Mesothelial cell of epicardium (in vitro differentiated cells): ENCODE measurements around the gene FNBP1. TPM values are rescaled to one million over a fixed set of nuclear protein-coding genes. Genes with fewer than 3 reads are reported as not detected.

ENCODE experiments used
- DNase-seq, 2 experiments: peaks; one replicate each; pipeline ENCODE4 v3.0.0; 2021; ENCODE audit warnings: low spot score in 2 of 2; ENCODE audit not compliant: unreplicated experiment in 2 of 2
- H3K27ac Mint-ChIP-seq: 2 replicates; pipeline ENCODE4 v1.8.0; 2021; ENCODE audit warnings: mixed read lengths
- H3K27me3 Mint-ChIP-seq: 2 replicates; pipeline ENCODE4 v1.8.0; 2021; ENCODE audit warnings: low read depth, mixed read lengths
- H3K36me3 Mint-ChIP-seq: 2 replicates; pipeline ENCODE4 v1.8.0; 2021; ENCODE audit warnings: mixed read lengths
- H3K4me1 Mint-ChIP-seq: 2 replicates; pipeline ENCODE4 v1.8.0; 2021; ENCODE audit warnings: mixed read lengths
- H3K4me3 Mint-ChIP-seq: 2 replicates; pipeline ENCODE4 v1.8.0; 2021; ENCODE audit warnings: mild to moderate bottlenecking, moderate library complexity, mixed read lengths
- H3K9me3 Mint-ChIP-seq: 2 replicates; pipeline ENCODE4 v1.8.0; 2021; ENCODE audit warnings: mixed read lengths
- total RNA-seq: library from RNA; stranded (reverse); gene quantifications from 3 replicates; pipeline ENCODE4 v1.2.1, GENCODE V29; 2021
- TF ChIP-seq, protein P1 (sequence below): fragments of 200-600 bp; sonication (generic); IDR thresholded peaks from one replicate; pipeline ENCODE4 v1.5.0; 2021; ENCODE audit warnings: antibody characterized with exemption; ENCODE audit not compliant: unreplicated experiment

The FNBP1 gene
- total RNA-seq, 1 donor from 2014 or later = 52.4 TPM

- TF ChIP-seq, protein P1, sequence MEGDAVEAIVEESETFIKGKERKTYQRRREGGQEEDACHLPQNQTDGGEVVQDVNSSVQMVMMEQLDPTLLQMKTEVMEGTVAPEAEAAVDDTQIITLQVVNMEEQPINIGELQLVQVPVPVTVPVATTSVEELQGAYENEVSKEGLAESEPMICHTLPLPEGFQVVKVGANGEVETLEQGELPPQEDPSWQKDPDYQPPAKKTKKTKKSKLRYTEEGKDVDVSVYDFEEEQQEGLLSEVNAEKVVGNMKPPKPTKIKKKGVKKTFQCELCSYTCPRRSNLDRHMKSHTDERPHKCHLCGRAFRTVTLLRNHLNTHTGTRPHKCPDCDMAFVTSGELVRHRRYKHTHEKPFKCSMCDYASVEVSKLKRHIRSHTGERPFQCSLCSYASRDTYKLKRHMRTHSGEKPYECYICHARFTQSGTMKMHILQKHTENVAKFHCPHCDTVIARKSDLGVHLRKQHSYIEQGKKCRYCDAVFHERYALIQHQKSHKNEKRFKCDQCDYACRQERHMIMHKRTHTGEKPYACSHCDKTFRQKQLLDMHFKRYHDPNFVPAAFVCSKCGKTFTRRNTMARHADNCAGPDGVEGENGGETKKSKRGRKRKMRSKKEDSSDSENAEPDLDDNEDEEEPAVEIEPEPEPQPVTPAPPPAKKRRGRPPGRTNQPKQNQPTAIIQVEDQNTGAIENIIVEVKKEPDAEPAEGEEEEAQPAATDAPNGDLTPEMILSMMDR = no peak
- Mint-ChIP-seq H3K36me3 (peaks cover 26% of the 10 kb centered on the region), H3K4me1 (no peaks in the 10 kb centered on the region), H3K4me3 (no peak overlapping the region), H3K27ac (no peak overlapping the region), H3K9me3 (no peaks in the 10 kb centered on the region), H3K27me3 (no peaks in the 10 kb centered on the region)
- no peak for DNase-seq
Measured at GRCh38 chr9:129869585-129870501, 173.1 kb downstream of the FNBP1 start.

DNA sequence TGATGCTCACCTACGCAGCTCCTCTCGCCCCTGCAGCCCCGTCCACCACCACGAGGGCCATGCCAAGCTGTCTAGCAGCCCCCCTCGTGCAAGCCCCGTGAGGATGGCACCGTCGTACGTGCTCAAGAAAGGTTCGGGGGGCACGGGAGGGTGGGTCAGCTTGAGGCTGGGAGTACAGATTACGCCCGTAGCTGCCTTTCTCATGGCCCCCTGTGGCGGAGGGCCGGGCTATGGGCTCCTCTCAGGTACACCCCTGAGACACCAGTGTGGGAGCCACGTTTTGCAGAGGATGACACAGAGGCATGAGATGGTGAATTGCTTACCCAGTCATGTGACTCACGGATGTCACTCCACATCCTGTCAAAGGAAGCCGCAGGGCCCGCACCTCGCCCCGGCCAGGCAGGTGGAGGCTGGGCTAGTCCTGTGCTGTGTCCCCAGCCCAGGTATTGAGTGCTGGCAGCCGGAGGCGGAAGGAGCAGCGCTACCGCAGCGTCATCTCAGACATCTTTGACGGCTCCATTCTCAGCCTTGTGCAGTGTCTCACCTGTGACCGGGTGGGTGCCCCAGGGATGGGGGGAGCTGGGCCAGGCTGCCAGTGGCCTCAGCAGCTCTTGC is 174.0 kb downstream of the FNBP1 start:
- Mint-ChIP-seq H3K27me3 (no peaks in the 10 kb centered on the region), H3K36me3 (peaks cover 22% of the 10 kb centered on the region), H3K9me3 (no peaks in the 10 kb centered on the region), H3K4me3 (no peak overlapping the region), H3K4me1 (no peaks in the 10 kb centered on the region), H3K27ac (no peak overlapping the region)
- DNase-seq = no peak
- TF ChIP-seq, protein P1 = no peak

DNA sequence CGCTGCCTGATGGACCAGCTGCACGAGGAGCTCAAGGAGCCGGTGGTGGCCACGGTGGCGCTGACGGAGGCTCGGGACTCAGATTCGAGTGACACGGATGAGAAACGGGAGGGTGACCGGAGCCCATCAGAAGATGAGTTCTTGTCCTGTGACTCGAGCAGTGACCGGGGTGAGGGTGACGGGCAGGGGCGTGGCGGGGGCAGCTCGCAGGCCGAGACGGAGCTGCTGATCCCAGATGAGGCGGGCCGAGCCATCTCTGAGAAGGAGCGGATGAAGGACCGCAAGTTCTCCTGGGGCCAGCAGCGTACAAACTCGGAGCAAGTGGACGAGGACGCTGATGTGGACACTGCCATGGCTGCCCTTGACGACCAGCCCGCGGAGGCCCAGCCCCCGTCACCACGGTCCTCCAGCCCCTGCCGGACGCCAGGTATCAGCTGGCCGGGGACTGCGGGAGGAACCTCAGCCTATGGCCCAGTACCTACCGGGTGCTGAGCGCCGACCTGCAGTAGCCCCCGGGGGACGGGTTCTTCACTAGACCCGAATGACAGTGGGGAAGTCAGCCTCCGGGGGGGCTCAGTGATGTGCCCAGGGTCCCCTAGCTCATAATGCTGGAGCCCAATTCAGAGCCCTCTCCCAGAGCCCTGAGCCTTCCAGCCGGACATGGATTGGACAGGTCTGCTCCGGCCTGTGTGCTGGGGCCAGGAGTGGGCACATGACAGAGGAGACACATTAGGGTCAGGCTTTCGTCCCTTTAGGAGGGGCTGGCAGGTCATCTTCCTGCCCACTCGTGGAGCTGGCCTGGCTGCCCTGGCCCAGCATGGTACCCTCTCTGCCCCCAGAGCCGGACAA is 174.7 kb downstream of the FNBP1 start:
- no peaks in the 10 kb centered on the region for H3K9me3 Mint-ChIP-seq
- no peak for DNase-seq
- no peaks in the 10 kb centered on the region for H3K27me3 Mint-ChIP-seq
- no peak overlapping the region for H3K4me3 Mint-ChIP-seq
- peaks cover 26% of the 10 kb centered on the region for H3K36me3 Mint-ChIP-seq
- H3K27ac Mint-ChIP-seq = no peak overlapping the region
- no peaks in the 10 kb centered on the region for H3K4me1 Mint-ChIP-seq
- TF ChIP-seq, protein P1 = no peak

DNA sequence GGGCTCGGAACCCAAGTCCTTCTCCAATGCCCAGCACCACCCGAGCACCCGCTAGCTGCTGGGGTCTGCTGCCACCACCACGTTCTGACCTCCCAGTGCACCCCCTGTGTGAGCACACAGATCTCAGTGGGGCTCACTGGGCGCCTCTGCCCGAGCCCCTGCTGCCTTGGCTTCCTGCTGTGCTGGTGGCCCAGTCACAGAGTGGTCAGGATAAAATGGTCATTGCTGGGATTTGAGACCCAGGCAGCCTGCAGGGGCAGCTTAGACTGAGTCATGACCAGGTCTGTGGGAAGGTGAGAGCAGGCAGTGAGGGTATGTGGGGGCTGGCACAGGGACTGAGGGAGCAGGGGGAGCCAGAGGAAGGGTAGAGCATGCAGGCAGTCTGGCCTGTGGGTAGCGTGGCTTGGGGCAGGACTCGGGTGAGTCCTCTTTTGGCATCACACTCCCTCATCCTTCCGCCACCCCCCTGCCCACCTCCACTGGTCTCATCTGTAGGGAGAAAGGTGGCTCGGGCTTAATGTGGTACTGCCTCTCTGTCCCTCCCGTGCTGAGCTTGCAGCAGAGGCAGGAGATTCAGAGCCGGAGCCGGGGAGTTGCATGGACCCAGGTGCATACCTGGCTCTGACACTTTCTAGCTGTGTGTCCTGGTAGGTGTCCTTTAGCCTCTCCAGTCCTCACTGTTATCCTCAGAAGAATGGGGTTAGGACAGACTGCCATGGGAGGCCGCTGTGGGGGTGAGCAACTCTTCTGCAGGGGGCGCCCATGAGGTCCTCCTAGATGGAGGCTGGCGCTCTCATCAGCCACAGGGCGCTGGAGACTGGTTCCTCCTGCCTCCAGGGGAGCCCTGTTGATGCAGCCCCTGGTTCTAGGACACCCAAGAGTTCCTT is 175.6 kb downstream of the FNBP1 start:
- no peaks in the 10 kb centered on the region for H3K27me3 Mint-ChIP-seq
- no peaks in the 10 kb centered on the region for H3K9me3 Mint-ChIP-seq
- no peak overlapping the region for H3K27ac Mint-ChIP-seq
- peaks cover 28% of the 10 kb centered on the region for H3K36me3 Mint-ChIP-seq
- no peak overlapping the region for H3K4me3 Mint-ChIP-seq
- H3K4me1 Mint-ChIP-seq = no peaks in the 10 kb centered on the region
- TF ChIP-seq, protein P1 = no peak
- DNase-seq = no peak
